GM23338 (cell line): ENCODE measurements around the gene NXPH3. TPM values are rescaled to one million over a fixed set of nuclear protein-coding genes. Genes with fewer than 3 reads are reported as not detected.

Experiments
- ATAC-seq: fragments of 200-7000 bp; cut with Tn5 transposase; 3 replicates; pipeline ENCODE4 v1.9.1; 2020
- DNase-seq: peaks from one replicate; pipeline ENCODE4 v3.0.0-alpha.2; 2015; ENCODE audit warnings: low spot score
- H2AFZ ChIP-seq: fragments of 200-600 bp; sonication (generic); 2 replicates; pipeline ENCODE4 v1.8.0; 2016; ENCODE audit warnings: antibody characterized with exemption, mild to moderate bottlenecking, moderate library complexity
- H3F3A ChIP-seq: fragments of 200-600 bp; sonication (generic); replicated peaks from 2 replicates; pipeline ENCODE4 v1.8.0; 2017; ENCODE audit warnings: antibody characterized with exemption, mixed run types, low read depth
- H3K27ac ChIP-seq: fragments of 200-600 bp; sonication (generic); 2 replicates; pipeline ENCODE4 v1.6.1; 2016; ENCODE audit warnings: low read depth
- H3K27me3 ChIP-seq: fragments of 200-600 bp; sonication (generic); 2 replicates; pipeline ENCODE4 v1.8.0; 2016; ENCODE audit warnings: mild to moderate bottlenecking, mixed run types, moderate library complexity; ENCODE audit not compliant: insufficient read depth
- H3K36me3 ChIP-seq: fragments of 200-600 bp; sonication (generic); 2 replicates; pipeline ENCODE4 v1.8.0; 2016; ENCODE audit warnings: mild to moderate bottlenecking; ENCODE audit not compliant: insufficient read depth
- H3K4me1 ChIP-seq: fragments of 200-600 bp; sonication (generic); 2 replicates; pipeline ENCODE4 v1.8.0; 2016; ENCODE audit warnings: mild to moderate bottlenecking, moderate library complexity; ENCODE audit not compliant: insufficient read depth
- H3K4me2 ChIP-seq: fragments of 200-600 bp; sonication (generic); 2 replicates; pipeline ENCODE4 v1.7.1; 2017; ENCODE audit warnings: mixed run types
- H3K4me3 ChIP-seq: fragments of 200-600 bp; sonication (generic); 2 replicates; pipeline ENCODE4 v1.6.1; 2016; ENCODE audit warnings: mixed run types
- H3K79me2 ChIP-seq: fragments of 200-600 bp; sonication (generic); replicated peaks from 2 replicates; pipeline ENCODE4 v1.8.0; 2017; ENCODE audit warnings: mild to moderate bottlenecking; ENCODE audit not compliant: insufficient read depth
- H3K9me2 ChIP-seq: fragments of 200-600 bp; sonication (generic); 2 replicates; pipeline ENCODE4 v1.8.0; 2017; ENCODE audit not compliant: insufficient read depth
- H4K20me1 ChIP-seq: fragments of 200-600 bp; sonication (generic); replicated peaks from 2 replicates; pipeline ENCODE4 v1.8.0; 2017; ENCODE audit warnings: mild to moderate bottlenecking; ENCODE audit not compliant: insufficient read depth
- H3K27ac Mint-ChIP-seq: 2 replicates; pipeline ENCODE4 v1.8.0; 2020; ENCODE audit warnings: inconsistent platforms, mild to moderate bottlenecking, moderate library complexity, mixed read lengths
- H3K27me3 Mint-ChIP-seq: 3 replicates; pipeline ENCODE4 v1.8.0; 2022; ENCODE audit warnings: low read depth, mild to moderate bottlenecking, moderate library complexity, mixed read lengths, inconsistent platforms; ENCODE audit not compliant: insufficient read depth, poor library complexity
- H3K36me3 Mint-ChIP-seq: 3 replicates; pipeline ENCODE4 v1.8.0; 2021; ENCODE audit warnings: low read depth, mild to moderate bottlenecking, inconsistent platforms, moderate library complexity, mixed read lengths
- H3K4me1 Mint-ChIP-seq: 3 replicates; pipeline ENCODE4 v1.8.0; 2020; ENCODE audit warnings: mild to moderate bottlenecking, inconsistent platforms, mixed read lengths
- H3K4me3 Mint-ChIP-seq: 3 replicates; pipeline ENCODE4 v1.8.0; 2021; ENCODE audit warnings: moderate library complexity, mild to moderate bottlenecking, inconsistent platforms, mixed read lengths
- H3K9me3 Mint-ChIP-seq: 3 replicates; pipeline ENCODE4 v1.8.0; 2020; ENCODE audit warnings: moderate library complexity, mild to moderate bottlenecking, inconsistent platforms, mixed read lengths
- CREB1 ChIP-seq: fragments of 250-450 bp; sonication (Bioruptor Pico); IDR thresholded peaks from 2 replicates; pipeline ENCODE4 v1.5.0; 2020; ENCODE audit warnings: low read depth, mild to moderate bottlenecking, moderate library complexity
- NANOG ChIP-seq: IDR thresholded peaks from 2 replicates; pipeline ENCODE4 v1.6.1; 2016; ENCODE audit warnings: antibody characterized with exemption, borderline replicate concordance
- POLR2AphosphoS5 ChIP-seq: IDR thresholded peaks from 2 replicates; pipeline ENCODE4 v1.6.1; 2016; ENCODE audit warnings: antibody characterized with exemption, low read depth
- polyA plus RNA-seq: library from polyadenylated mRNA; unstranded; fragments of >200 nt; fragmentation: Nextera tagmentation; extraction: Ambion mirVana; gene quantifications from 2 replicates; pipeline ENCODE4 v1.2.1, GENCODE V29; 2016
- total RNA-seq: library from RNA; depleted of rRNA; stranded (reverse); fragments of >200 nt; shearing (Covaris generic); gene quantifications from 2 replicates; pipeline ENCODE4 v1.2.3, GENCODE V29; 2014
- TF ChIP-seq, protein P1 (sequence below), 2 experiments: fragments of 200-600 bp in 1 of 2; sonication (generic) in 1 of 2; conservative IDR thresholded peaks; 2 replicates each; pipeline versions ENCODE4 v1.5.1 to v1.6.1; 2016 to 2017; ENCODE audit warnings: antibody characterized with exemption in 2 of 2, low read depth in 2 of 2, mild to moderate bottlenecking in 2 of 2, moderate library complexity in 1 of 2
- TF ChIP-seq, protein P2 (sequence below): fragments of 250-450 bp; sonication (Bioruptor Pico); IDR thresholded peaks from 2 replicates; pipeline ENCODE4 v1.5.0; 2020; ENCODE audit warnings: mild to moderate bottlenecking, moderate library complexity

The NXPH3 gene
- total and polyA plus RNA-seq, 2 experiments from 2014 or later: 0.23 to 2.7 TPM

DNA sequence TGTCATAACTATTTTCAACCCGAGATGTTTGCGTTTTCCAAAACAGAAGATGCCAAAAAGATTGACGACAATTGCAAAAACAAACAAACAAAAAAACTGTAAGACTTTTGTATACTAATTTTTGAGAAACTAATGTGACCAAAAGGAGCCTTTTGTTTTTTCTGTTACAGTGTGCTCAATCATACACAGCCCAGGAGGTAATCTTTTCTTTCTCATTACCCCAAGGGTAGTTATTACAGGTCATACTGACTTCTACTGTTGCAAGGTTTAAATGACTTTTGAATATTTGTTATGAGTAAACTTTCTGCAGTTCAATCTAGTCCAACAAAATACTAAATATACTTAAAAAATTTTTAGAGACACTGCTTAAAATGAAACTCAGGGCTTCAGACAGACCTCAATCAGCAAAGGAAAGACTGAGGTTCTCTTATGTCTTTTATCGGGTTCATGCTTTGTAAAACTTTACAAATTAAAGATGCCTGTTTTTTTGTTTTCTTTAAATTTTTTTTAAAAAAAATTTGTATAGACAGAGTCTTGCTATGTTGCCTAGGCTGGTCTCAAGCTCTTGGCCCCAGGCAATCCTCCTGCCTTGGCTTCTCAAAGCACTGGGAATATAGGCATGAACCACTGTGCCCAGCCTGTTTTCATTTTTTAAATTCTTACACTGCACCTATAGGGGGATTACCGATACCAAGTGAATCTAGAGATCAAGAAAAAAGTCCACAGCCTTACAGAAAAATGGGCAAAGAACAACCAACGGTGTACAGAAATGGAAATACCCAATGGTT, 54.6 kb downstream of the NXPH3 start:
- Mint-ChIP-seq H3K36me3 (no peaks in the 10 kb centered on the region), H3K4me3 (no peak overlapping the region), H3K27me3 (no peaks in the 10 kb centered on the region), H3K4me1 (peaks cover 23% of the 10 kb centered on the region), H3K9me3 (no peaks in the 10 kb centered on the region), H3K27ac (no peak overlapping the region)
- Histone ChIP-seq H3K27me3 (no peaks in the 10 kb centered on the region), H2AFZ (no peak overlapping the region), H3K36me3 (no peaks in the 10 kb centered on the region), H3K4me1 (peaks cover 10% of the 10 kb centered on the region; the same call in 1 of the 2 replicates), H3K4me3 (no peak overlapping the region), H4K20me1 (no peaks in the 10 kb centered on the region), H3K79me2 (peaks cover 16% of the 10 kb centered on the region), H3F3A (no peaks in the 10 kb centered on the region), H3K4me2 (no peak overlapping the region), H3K9me2 (no peaks in the 10 kb centered on the region), H3K27ac (no peak overlapping the region)
- TF ChIP-seq, protein P1, sequence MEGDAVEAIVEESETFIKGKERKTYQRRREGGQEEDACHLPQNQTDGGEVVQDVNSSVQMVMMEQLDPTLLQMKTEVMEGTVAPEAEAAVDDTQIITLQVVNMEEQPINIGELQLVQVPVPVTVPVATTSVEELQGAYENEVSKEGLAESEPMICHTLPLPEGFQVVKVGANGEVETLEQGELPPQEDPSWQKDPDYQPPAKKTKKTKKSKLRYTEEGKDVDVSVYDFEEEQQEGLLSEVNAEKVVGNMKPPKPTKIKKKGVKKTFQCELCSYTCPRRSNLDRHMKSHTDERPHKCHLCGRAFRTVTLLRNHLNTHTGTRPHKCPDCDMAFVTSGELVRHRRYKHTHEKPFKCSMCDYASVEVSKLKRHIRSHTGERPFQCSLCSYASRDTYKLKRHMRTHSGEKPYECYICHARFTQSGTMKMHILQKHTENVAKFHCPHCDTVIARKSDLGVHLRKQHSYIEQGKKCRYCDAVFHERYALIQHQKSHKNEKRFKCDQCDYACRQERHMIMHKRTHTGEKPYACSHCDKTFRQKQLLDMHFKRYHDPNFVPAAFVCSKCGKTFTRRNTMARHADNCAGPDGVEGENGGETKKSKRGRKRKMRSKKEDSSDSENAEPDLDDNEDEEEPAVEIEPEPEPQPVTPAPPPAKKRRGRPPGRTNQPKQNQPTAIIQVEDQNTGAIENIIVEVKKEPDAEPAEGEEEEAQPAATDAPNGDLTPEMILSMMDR (conservative IDR thresholded peaks at IDR 0.05; ENCODE audit: low read depth in 2 of 2): no peak
- no peak for TF ChIP-seq NANOG
- ATAC-seq (no peak), DNase-seq (no peak)

DNA sequence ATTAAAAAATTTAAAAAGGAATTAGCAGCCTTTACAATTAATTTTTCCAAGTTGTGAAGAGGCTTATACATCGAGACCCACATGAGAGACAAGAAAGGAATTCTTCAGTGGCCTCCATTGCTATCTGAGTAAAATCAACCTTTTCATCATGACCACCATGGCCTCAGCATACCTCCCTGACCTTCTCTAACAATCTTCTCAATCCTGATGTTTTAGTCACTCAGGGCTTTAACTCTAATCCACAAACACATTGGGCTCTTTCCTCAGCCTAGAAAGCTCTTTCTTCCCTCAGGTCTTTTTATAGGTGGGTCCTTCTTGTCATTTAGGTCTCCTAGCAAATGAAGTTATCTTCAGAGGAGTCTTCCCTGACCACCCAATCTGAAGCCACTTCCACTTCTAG, 55.8 kb downstream of the NXPH3 start:
- Mint-ChIP-seq H3K27me3 (peaks cover 2% of the 10 kb centered on the region), H3K9me3 (no peaks in the 10 kb centered on the region), H3K4me1 (peaks cover 27% of the 10 kb centered on the region), H3K27ac (no peak overlapping the region), H3K36me3 (no peaks in the 10 kb centered on the region), H3K4me3 (no peak overlapping the region)
- no peaks in the 10 kb centered on the region for H3K9me2 ChIP-seq
- no peak for TF ChIP-seq CREB1 (CRISPR knock-in tag)
- TF ChIP-seq POLR2AphosphoS5: no peak
- TF ChIP-seq, protein P2, sequence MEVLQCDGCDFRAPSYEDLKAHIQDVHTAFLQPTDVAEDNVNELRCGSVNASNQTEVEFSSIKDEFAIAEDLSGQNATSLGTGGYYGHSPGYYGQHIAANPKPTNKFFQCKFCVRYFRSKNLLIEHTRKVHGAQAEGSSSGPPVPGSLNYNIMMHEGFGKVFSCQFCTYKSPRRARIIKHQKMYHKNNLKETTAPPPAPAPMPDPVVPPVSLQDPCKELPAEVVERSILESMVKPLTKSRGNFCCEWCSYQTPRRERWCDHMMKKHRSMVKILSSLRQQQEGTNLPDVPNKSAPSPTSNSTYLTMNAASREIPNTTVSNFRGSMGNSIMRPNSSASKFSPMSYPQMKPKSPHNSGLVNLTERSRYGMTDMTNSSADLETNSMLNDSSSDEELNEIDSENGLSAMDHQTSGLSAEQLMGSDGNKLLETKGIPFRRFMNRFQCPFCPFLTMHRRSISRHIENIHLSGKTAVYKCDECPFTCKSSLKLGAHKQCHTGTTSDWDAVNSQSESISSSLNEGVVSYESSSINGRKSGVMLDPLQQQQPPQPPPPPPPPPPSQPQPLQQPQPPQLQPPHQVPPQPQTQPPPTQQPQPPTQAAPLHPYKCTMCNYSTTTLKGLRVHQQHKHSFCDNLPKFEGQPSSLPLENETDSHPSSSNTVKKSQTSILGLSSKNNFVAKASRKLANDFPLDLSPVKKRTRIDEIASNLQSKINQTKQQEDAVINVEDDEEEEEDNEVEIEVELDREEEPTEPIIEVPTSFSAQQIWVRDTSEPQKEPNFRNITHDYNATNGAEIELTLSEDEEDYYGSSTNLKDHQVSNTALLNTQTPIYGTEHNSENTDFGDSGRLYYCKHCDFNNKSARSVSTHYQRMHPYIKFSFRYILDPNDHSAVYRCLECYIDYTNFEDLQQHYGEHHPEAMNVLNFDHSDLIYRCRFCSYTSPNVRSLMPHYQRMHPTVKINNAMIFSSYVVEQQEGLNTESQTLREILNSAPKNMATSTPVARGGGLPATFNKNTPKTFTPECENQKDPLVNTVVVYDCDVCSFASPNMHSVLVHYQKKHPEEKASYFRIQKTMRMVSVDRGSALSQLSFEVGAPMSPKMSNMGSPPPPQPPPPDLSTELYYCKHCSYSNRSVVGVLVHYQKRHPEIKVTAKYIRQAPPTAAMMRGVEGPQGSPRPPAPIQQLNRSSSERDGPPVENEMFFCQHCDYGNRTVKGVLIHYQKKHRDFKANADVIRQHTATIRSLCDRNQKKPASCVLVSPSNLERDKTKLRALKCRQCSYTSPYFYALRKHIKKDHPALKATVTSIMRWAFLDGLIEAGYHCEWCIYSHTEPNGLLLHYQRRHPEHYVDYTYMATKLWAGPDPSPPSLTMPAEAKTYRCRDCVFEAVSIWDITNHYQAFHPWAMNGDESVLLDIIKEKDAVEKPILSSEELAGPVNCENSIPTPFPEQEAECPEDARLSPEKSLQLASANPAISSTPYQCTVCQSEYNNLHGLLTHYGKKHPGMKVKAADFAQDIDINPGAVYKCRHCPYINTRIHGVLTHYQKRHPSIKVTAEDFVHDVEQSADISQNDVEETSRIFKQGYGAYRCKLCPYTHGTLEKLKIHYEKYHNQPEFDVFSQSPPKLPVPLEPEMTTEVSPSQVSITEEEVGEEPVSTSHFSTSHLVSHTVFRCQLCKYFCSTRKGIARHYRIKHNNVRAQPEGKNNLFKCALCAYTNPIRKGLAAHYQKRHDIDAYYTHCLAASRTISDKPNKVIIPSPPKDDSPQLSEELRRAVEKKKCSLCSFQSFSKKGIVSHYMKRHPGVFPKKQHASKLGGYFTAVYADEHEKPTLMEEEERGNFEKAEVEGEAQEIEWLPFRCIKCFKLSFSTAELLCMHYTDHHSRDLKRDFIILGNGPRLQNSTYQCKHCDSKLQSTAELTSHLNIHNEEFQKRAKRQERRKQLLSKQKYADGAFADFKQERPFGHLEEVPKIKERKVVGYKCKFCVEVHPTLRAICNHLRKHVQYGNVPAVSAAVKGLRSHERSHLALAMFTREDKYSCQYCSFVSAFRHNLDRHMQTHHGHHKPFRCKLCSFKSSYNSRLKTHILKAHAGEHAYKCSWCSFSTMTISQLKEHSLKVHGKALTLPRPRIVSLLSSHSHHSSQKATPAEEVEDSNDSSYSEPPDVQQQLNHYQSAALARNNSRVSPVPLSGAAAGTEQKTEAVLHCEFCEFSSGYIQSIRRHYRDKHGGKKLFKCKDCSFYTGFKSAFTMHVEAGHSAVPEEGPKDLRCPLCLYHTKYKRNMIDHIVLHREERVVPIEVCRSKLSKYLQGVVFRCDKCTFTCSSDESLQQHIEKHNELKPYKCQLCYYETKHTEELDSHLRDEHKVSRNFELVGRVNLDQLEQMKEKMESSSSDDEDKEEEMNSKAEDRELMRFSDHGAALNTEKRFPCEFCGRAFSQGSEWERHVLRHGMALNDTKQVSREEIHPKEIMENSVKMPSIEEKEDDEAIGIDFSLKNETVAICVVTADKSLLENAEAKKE (CRISPR knock-in tag): no peak
- peaks cover 16% of the 10 kb centered on the region for H3K79me2 ChIP-seq
- no peaks in the 10 kb centered on the region for H3K36me3 ChIP-seq
- H4K20me1 ChIP-seq: no peaks in the 10 kb centered on the region
- peaks cover 10% of the 10 kb centered on the region; the same call in 1 of the 2 replicates for H3K4me1 ChIP-seq
- H3K27me3 ChIP-seq: no peaks in the 10 kb centered on the region
- H3K27ac ChIP-seq: no peak overlapping the region
- H2AFZ ChIP-seq: no peak overlapping the region
- no peak for DNase-seq
- no peaks in the 10 kb centered on the region for H3F3A ChIP-seq
- no peak overlapping the region for H3K4me3 ChIP-seq
- ATAC-seq: no peak
- H3K4me2 ChIP-seq: no peak overlapping the region
